Inflammatory macrophage treated with lipopolysaccharide for 1 hour (primary cell): ENCODE data around the gene RAB6B.
A peak's percentile ranks its signal among the peaks of the same experiment; 100 is the strongest.

ENCODE experiments used
- DNase-seq, 2 donors: peaks; one replicate each; pipeline ENCODE4 v3.0.0-alpha.2; 2020 to 2022

Gene RAB6B

GRCh38 chr3:133894353-133895207 lies 1.1 kb downstream of the RAB6B start:
- DNase-seq: no peak

- no peak for DNase-seq
These were observed 1.9 kb downstream of the RAB6B start for GRCh38 chr3:133893683-133894352.

- DNase-seq: no peak
These were observed 3.0 kb downstream of the RAB6B start for GRCh38 chr3:133892541-133893231.

GRCh38 chr3:133891662-133892378 lies 3.9 kb downstream of the RAB6B start:
- DNase-seq: no peak

- DNase-seq: no peak
These were observed 4.6 kb downstream of the RAB6B start for GRCh38 chr3:133890972-133891644.

- no peak for DNase-seq
These were observed 5.6 kb downstream of the RAB6B start for GRCh38 chr3:133890037-133890436.

- no peak for DNase-seq
These were observed 6.8 kb downstream of the RAB6B start for GRCh38 chr3:133888726-133889340.

GRCh38 chr3:133887803-133888703 lies 7.6 kb downstream of the RAB6B start:
- DNase-seq: peak; percentile 1 to 56

- DNase-seq: no peak
These were observed 8.4 kb downstream of the RAB6B start for GRCh38 chr3:133887074-133887802.

GRCh38 chr3:133886031-133886722 lies 9.5 kb downstream of the RAB6B start:
- DNase-seq: no peak

- no peak for DNase-seq
These were observed 10.6 kb downstream of the RAB6B start for GRCh38 chr3:133884887-133885711.

GRCh38 chr3:133884054-133884886 lies 11.4 kb downstream of the RAB6B start:
- no peak for DNase-seq

- no peak for DNase-seq
These were observed 12.0 kb downstream of the RAB6B start for GRCh38 chr3:133883641-133884040.

GRCh38 chr3:133882986-133883586 lies 12.6 kb downstream of the RAB6B start:
- DNase-seq: no peak

GRCh38 chr3:133881939-133882825 lies 13.5 kb downstream of the RAB6B start:
- DNase-seq: peak; percentile 18 to 71

GRCh38 chr3:133881492-133881891 lies 14.2 kb downstream of the RAB6B start:
- DNase-seq: no peak
